Panc1 (cell line): ENCODE data around the gene TSPAN3. TPM values are rescaled to one million over a fixed set of nuclear protein-coding genes. Genes with fewer than 3 reads are reported as not detected.

Experiments
- ATAC-seq: fragments of 200-7000 bp; cut with Tn5 transposase; 2 replicates; pipeline ENCODE4 v1.9.1; 2020; ENCODE audit warnings: mild to moderate bottlenecking, moderate library complexity
- BruUV-seq: library from RNA; stranded (reverse); fragments of 400-500 nt; replicated peaks from 2 replicates; lab custom pipeline; 2021; lab: Mats Ljungman, UMichigan
- CTCF ChIA-PET: fragments of 300-600 bp; sonication (Branson Sonifier 250); formaldehyde crosslinking; loops from one replicate; lab custom pipeline; 2022; ENCODE audit warnings: antibody characterized with exemption; lab: Charles Lee
- POLR2A ChIA-PET: fragments of 300-600 bp; sonication (Branson Sonifier 250); formaldehyde crosslinking; loops from one replicate; lab custom pipeline; 2022; ENCODE audit warnings: antibody characterized with exemption; lab: Charles Lee
- DNase-seq: peaks from one replicate; pipeline ENCODE4 v3.0.0-alpha.2; 2010; ENCODE audit warnings: low read depth, low spot score
- H3K27ac ChIP-seq: 2 replicates; pipeline ENCODE4 v1.5.1; 2011; ENCODE audit warnings: mild to moderate bottlenecking, low read length, inconsistent platforms
- H3K27me3 ChIP-seq: fragments of 200-500 bp; sonication (Bioruptor generic); 2 replicates; pipeline ENCODE4 v1.6.0; 2014; ENCODE audit warnings: low read length, inconsistent platforms; ENCODE audit not compliant: control insufficient read depth, insufficient read depth
- H3K36me3 ChIP-seq: fragments of 200-500 bp; sonication (Bioruptor generic); 2 replicates; pipeline ENCODE4 v1.5.1; 2014; ENCODE audit warnings: inconsistent platforms, mild to moderate bottlenecking, low read length, moderate library complexity; ENCODE audit not compliant: control insufficient read depth, insufficient read depth
- H3K4me1 ChIP-seq: 2 replicates; pipeline ENCODE4 v1.5.1; 2011; ENCODE audit warnings: inconsistent platforms, mild to moderate bottlenecking, low read length, moderate library complexity; ENCODE audit not compliant: control insufficient read depth, insufficient read depth
- H3K4me3 ChIP-seq, 2 experiments: 2 replicates each; pipeline ENCODE4 v1.5.1; 2011 to 2012; ENCODE audit warnings: low read depth in 2 of 2, low read length in 2 of 2, mild to moderate bottlenecking in 2 of 2, inconsistent platforms in 1 of 2, moderate library complexity in 1 of 2
- H3K9me3 ChIP-seq: fragments of 200-500 bp; sonication (Bioruptor generic); 2 replicates; pipeline ENCODE4 v1.5.1; 2014; ENCODE audit warnings: low read depth, mild to moderate bottlenecking, inconsistent platforms, low read length, moderate library complexity; ENCODE audit not compliant: control insufficient read depth, insufficient read depth
- CTCF ChIP-seq: fragments of 450-650 bp; IDR thresholded peaks from 2 replicates; pipeline ENCODE4 v1.5.1; 2017; ENCODE audit warnings: mild to moderate bottlenecking
- POLR2AphosphoS5 ChIP-seq: IDR thresholded peaks from 2 replicates; pipeline ENCODE4 v1.6.1; 2012; ENCODE audit warnings: mild to moderate bottlenecking, low read depth, low read length, moderate library complexity
- REST ChIP-seq, 2 experiments: IDR thresholded peaks; 2 replicates each; pipeline ENCODE4 v1.6.1; 2011 to 2012; ENCODE audit warnings: low read depth in 2 of 2, control low read depth in 1 of 2, low read length in 1 of 2, mild to moderate bottlenecking in 1 of 2, moderate library complexity in 1 of 2; ENCODE audit not compliant: insufficient read depth in 1 of 2
- SIN3A ChIP-seq: IDR thresholded peaks from 2 replicates; pipeline ENCODE4 v1.6.1; 2012; ENCODE audit warnings: low read depth, mild to moderate bottlenecking, low read length, moderate library complexity, borderline replicate concordance; ENCODE audit not compliant: insufficient read depth
- TCF7L2 ChIP-seq: IDR thresholded peaks from 2 replicates; pipeline ENCODE4 v1.6.1; 2011; ENCODE audit warnings: mild to moderate bottlenecking, low read depth, low read length, inconsistent platforms
- in situ Hi-C: cut with HindIII; loops from 2 replicates; pipeline ENCODE4 v1.10.0; 2016; ENCODE audit warnings: low sequenced_read_pairs, low pct_unique_long_range_greater_than_20kb
- intact Hi-C: fragments of 100-400 bp; cut with micrococcal nuclease; formaldehyde crosslinking; loops from one replicate; pipeline ENCODE4 v1.10.0; 2022; ENCODE audit not compliant: unreplicated experiment
- total RNA-seq: library from RNA; stranded (reverse); gene quantifications from one replicate; pipeline ENCODE4 v1.2.1, GENCODE V29; 2021; ENCODE audit not compliant: unreplicated experiment

Gene TSPAN3
- total RNA-seq, 1 experiment from 2014 or later = 130 TPM

GRCh38 chr15:77111789-77112188 lies 40.9 kb upstream of the TSPAN3 start:
- CTCF ChIA-PET = no interaction called here
- Histone ChIP-seq H3K4me1 (no peaks in the 10 kb centered on the region), H3K4me3 (no peak overlapping the region), H3K27ac (no peak overlapping the region), H3K9me3 (no peaks in the 10 kb centered on the region), H3K36me3 (no peaks in the 10 kb centered on the region), H3K27me3 (no peaks in the 10 kb centered on the region)
- intact Hi-C loops = no loop called here
- ATAC-seq (no peak), DNase-seq (no peak)
- BruUV-seq = no TSS peak
- POLR2A ChIA-PET = no interaction called here
- in situ Hi-C loops = no loop called here
- TF ChIP-seq SIN3A = no peak
- TF ChIP-seq CTCF = no peak
- no peak for TF ChIP-seq REST (IDR thresholded peaks at IDR 0.05; ENCODE audit: insufficient read depth in 1 of 2, low read depth in 2 of 2, low read length in 1 of 2)
- TF ChIP-seq TCF7L2 = no peak
- TF ChIP-seq POLR2AphosphoS5 = no peak

GRCh38 chr15:77107531-77108355 lies 36.8 kb upstream of the TSPAN3 start:
- no TSS peak for BruUV-seq
- intact Hi-C loops (no loop called here), in situ Hi-C loops (no loop called here)
- ATAC-seq = peak; percentile 92
- no peaks in the 10 kb centered on the region for H3K36me3 ChIP-seq
- POLR2A ChIA-PET = interaction anchor here (0.6 kb wide), 1 partner anchor 400 kb away, joined by 3 read pairs; no protein-coding TSS in a partner anchor
- H3K27ac ChIP-seq = no peak overlapping the region
- TF ChIP-seq SIN3A = no peak
- no peak for TF ChIP-seq TCF7L2
- peak; percentile 83 for TF ChIP-seq CTCF
- H3K9me3 ChIP-seq = no peaks in the 10 kb centered on the region
- no peaks in the 10 kb centered on the region for H3K4me1 ChIP-seq
- no peaks in the 10 kb centered on the region; the same call in 1 of the 2 replicates for H3K27me3 ChIP-seq
- CTCF ChIA-PET = interaction anchor here (0.5 to 1.7 kb wide), 3 partner anchors 9 to 436 kb away, joined by 3 to 8 read pairs (median 7); no protein-coding TSS in a partner anchor
- no peak overlapping the region for H3K4me3 ChIP-seq
- peak; percentile 32 for DNase-seq
